GM19467 (cell line): Measurements from ENCODE around the gene ABHD17C.

Experiments used
- ATAC-seq: cut with Tn5 transposase; IDR thresholded peaks from one replicate; pipeline ENCODE4 v1.9.1; 2021; ENCODE audit warnings: mild to moderate bottlenecking, moderate library complexity; ENCODE audit not compliant: unreplicated experiment

The ABHD17C gene

DNA sequence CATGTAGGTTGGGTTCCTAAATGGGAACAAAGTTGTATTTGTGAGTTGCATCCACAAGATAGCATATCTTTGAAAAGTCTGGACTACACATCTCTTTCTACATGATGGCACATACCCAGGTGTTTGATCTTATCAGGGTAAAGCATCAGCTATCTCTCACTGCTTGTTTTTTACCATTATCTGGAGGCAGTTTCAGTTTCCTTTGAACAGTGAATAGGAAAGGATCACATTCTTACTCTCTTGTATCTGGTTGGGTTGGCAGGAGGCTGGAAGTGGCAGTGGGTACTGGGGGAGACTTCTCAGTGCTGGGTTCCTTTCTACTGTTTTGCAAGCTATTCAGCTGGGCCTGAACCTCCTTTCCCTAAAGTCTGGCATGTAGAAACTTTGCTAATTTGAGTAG is 88.2 kb downstream of the ABHD17C start:
- ATAC-seq, result no peak

- ATAC-seq, result no peak
Measured at GRCh38 chr15:80785335-80785734, 90.2 kb downstream of the ABHD17C start.

- ATAC-seq, result no peak
Measured at GRCh38 chr15:80785811-80786354, 90.8 kb downstream of the ABHD17C start.

DNA sequence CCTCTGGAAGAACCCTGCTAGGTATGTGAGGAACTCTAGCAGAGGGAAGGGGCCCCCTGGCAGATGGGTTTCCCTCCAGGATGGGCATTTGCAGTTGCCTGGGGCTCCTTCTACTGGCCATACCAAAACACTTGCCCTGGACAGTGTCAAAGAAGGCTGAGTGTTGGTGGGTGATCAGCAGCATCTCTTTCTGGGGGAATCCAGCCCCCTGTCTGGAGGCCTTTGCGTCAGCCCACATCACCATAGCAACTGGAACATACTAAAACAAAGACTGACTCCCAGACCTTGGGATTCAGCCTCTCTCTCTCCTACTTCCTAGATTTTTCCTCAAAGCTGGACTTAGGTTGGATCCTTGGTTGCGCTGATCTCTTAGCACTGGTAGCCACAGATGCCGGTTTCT is 92.2 kb downstream of the ABHD17C start:
- no peak for ATAC-seq

DNA sequence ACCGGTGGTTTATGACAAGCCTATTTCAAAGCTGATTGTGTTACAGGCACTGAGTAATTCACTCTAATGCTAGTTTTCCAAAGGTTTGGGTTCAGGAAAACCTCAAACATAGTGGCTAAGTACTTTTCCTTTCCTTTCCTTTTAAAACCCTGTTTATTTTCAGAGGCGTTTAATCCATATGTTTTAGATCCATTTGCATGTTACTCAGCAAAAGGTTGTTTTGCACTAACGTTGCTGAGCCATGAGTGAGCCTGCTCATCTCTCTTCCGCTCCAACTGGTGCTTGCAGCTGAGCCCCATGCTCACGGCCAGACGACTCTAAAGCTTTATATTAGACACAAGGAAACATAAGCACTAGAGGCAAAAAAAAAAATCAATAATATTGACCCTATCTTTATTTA is 93.4 kb downstream of the ABHD17C start:
- ATAC-seq, result no peak

DNA sequence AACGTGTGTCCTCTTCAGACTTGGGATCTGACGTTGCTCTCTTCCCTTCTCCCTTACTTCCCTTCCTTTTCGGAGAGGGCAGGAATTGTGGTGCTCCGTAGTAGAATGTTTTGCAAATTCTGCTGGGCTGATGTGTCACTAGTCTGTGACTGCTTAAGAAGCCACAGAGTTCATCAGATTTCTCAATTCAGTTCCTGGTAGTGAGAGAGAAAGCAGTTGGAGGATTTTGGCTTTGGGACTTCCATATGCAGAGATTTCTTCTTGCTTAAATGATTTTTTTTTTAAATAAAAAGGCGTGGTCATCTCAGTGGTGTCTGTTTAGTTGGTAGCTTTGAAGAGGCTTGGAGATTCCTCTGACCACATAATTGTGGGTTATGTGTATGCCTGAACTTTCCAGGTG is 94.2 kb downstream of the ABHD17C start:
- no peak for ATAC-seq

DNA sequence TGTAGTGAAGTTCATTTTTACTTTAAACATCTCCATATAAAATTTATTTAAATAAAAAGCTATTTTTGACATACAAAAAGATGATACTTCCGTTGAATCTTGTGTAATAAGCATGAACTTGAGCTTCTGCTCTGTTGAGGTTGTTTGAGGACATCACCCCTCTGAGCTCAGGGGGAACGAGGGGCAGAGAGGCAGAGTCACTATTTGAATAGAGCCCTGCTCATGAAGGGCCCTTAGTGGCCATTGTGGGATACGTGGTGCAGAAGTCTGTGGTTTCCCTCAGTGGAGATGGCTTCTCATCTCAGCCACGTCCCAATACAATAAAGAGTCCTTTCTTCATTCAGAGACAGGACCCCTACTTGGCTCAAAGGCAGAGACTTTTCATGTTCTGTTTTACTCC is 94.7 kb downstream of the ABHD17C start:
- ATAC-seq, result no peak

GRCh38 chr15:80790236-80790635 is 95.1 kb downstream of the ABHD17C start:
- ATAC-seq, result no peak

DNA sequence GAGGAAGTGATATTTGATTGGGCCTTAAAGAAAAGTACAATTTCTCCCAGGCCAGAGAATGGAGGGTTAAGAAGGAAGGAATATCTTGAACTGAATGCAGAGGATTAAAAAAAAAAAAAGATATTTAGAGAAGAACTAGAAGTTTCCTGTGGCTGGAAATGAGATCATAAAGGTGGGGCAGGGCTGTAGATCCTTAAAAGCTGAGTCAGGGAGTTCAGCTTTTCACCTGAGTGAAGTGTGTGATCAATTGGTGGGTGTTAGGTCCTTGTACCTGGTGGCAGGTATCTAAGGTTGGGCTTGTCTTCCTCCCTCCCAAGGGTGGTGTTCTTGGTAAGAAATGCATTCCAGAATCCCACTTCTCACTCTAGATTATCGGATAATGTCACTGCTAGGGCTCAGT is 95.9 kb downstream of the ABHD17C start:
- no peak for ATAC-seq

- no peak for ATAC-seq
Measured at GRCh38 chr15:80796407-80796806, 101.3 kb downstream of the ABHD17C start.

DNA sequence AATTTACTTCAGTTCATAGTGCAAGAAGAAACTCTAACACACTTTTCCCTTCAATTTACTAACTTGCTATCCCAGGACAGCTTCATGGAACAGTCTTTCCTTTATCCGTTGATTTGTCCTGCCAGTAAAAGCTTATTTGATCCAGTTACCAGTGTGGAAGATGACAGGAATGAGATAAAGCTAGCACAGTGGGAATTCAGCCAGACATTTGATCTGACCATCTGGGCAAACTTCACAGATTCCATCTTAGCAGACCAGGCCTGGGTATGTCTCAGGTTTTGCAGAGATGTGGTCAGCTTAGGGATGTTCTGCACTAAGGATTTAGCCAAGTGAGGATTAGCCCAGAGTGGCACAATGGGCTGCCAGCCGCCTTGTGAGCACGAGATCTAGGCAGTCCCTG is 103.8 kb downstream of the ABHD17C start:
- ATAC-seq, result no peak

GRCh38 chr15:80800067-80800466 is 105.0 kb downstream of the ABHD17C start:
- no peak for ATAC-seq

DNA sequence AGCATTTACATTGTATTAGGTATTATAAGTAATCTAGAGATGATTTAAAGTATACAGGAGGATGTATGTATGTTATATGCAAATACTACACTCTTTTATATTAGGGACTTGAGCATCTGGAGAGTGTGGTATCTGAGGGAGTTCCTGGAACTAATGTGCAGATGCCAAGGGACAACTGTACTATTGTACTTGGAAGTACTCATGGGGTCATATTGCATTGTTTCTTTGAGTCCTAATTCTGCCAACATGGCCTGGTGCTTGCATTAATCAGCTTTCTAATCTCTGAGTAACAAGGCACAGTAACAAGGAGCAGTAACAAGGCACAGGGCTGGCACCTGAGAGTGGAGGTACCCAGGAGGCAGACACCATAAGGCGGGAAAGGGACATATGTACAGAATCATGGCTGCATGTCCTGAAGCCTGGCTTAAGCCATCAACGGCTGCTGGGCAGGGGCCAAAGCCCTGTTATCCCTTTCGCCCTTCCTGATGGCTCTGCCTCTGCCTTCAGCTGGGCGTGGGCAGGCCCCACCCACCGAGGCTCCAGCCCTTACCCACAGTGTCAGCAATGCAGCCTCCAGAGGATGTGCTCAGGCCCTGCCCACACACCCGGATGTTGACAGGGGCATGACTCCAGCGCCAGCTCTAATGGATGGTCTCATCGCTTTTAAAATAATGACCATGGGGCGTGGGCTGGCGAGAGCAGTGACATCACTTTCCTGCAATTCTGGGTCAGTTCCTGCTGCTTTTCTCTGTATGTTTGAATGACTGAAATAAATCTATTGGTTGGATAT is 107.0 kb downstream of the ABHD17C start:
- no peak for ATAC-seq

GRCh38 chr15:80803580-80804525 is 108.7 kb downstream of the ABHD17C start:
- no peak for ATAC-seq

GRCh38 chr15:80804970-80805495 is 109.9 kb downstream of the ABHD17C start:
- ATAC-seq, result no peak
